Motor neuron (in vitro differentiated cells): ENCODE results near the gene DCDC2. TPM values are rescaled to one million over a fixed set of nuclear protein-coding genes. Genes with fewer than 3 reads are reported as not detected.
"Not testable (repeated sequence)": the region's sequence is repeated elsewhere in the genome, so short reads cannot be mapped to it uniquely, and the experiment has no call there.

Experiments used
- ATAC-seq, 8 experiments: fragments of 200-7000 bp; cut with Tn5 transposase; replicated peaks in 6 of 8; 2 replicates each; pipeline ENCODE4 v1.8.0; 2021; ENCODE audit warnings: mild to moderate bottlenecking in 8 of 8, moderate library complexity in 8 of 8
- H3K27ac ChIP-seq, 2 donors: fragments of 250-450 bp; sonication (Bioruptor Pico); 2 replicates each; pipeline ENCODE4 v1.9.0; 2021; ENCODE audit warnings: antibody characterized with exemption in 2 of 2, mild to moderate bottlenecking in 2 of 2, moderate library complexity in 1 of 2
- H3K4me1 ChIP-seq, 2 donors: fragments of 250-450 bp; sonication (Bioruptor Pico); replicated peaks in 1 of 2; 2 replicates each; pipeline ENCODE4 v1.6.1; 2021; ENCODE audit warnings: antibody characterized with exemption in 2 of 2, mild to moderate bottlenecking in 2 of 2, moderate library complexity in 1 of 2
- H3K4me3 ChIP-seq, 5 donors: fragments of 250-450 bp; sonication (Bioruptor Pico); 2 replicates each; pipeline ENCODE4 v1.9.0; 2021; ENCODE audit warnings: antibody characterized with exemption in 5 of 5, mild to moderate bottlenecking in 5 of 5, moderate library complexity in 4 of 5
- WGBS, 10 experiments: fragments of 450-650 bp; shearing (Covaris generic); methylation state at CpG; one replicate each; pipeline ENCODE4 v1.0.0; 2022; 5-methylcytosine and 5-hydroxymethylcytosine counted together
- in situ Hi-C, 9 experiments: fragments of 400-800 bp; cut with MboI; loops; one replicate each; pipeline ENCODE4 v1.15.0; 2021; ENCODE audit warnings: low sequenced_read_pairs in 9 of 9, low pct_unique_long_range_greater_than_20kb in 2 of 9; ENCODE audit not compliant: unreplicated experiment in 9 of 9
- total RNA-seq, 8 experiments: library from RNA; unstranded; fragments of 300-600 nt; gene quantifications; 2 replicates each; pipeline versions ENCODE4 v1.2.3 to v1.2.4, GENCODE V29; 2022

The DCDC2 gene
- 10 to 100 TPM in 1 of 8 experiments, 1 to 10 TPM in 3, under 1 TPM in 4; 0.21 to 13.3 (median 0.90) TPM for total RNA-seq

GRCh38 chr6:24357336-24358218 lies at the start of gene DCDC2:
DCDC2 (minus strand) TSS chr6:24358059; CDS start chr6:24357750, 309 bp downstream.
- no peak within 1 kb of the TSS for H3K27ac ChIP-seq
- peaks cover 2 to 17% of the 10 kb centered on the region in 2 donors for H3K4me1 ChIP-seq
- peak in 1 of 8 experiments; percentile 32 for ATAC-seq
- in situ Hi-C loops: no loop called here
- H3K4me3 ChIP-seq: no peak within 1 kb of the TSS
- 8 to 83% (median 37%) methylated on average over 3 to 40 of the region's 61 CpGs; no CpG with 5 or more reads in 2 of the 10 experiments for WGBS, 10 experiments

- Histone ChIP-seq H3K27ac (no peak overlapping the region), H3K4me1 (peaks cover 10 to 24% of the 10 kb centered on the region in 2 donors), H3K4me3 (no peak overlapping the region)
- ATAC-seq: no peak
- in situ Hi-C loops: no loop called here
- 38 to 95% (median 80%) methylated on average over 1 to 5 of the region's 5 CpGs; no CpG with 5 or more reads in 1 of the 10 experiments for WGBS, 10 experiments
Measured at GRCh38 chr6:24405262-24405661, 47.4 kb upstream of the DCDC2 start.

DNA sequence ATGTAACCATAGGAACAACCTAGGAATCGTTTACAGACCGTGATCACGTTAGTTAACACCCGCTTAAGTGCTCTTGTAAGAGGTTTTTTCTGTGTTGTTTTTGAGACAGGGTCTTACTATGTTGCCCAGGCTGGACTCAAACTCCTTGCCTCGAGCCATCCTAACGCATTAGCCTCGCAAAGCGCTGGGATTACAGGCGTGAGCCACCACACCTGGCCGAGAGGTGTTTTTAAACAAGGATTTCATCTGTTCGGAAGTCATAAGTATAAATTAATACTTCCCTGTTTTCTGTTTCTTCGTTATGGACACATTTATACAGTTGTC lies 45.6 kb upstream of the DCDC2 start:
- 0 to 63% (median 17%) methylated on average over 1 to 12 of the region's 12 CpGs; no CpG with 5 or more reads in 4 of the 10 experiments for WGBS, 10 experiments

DNA sequence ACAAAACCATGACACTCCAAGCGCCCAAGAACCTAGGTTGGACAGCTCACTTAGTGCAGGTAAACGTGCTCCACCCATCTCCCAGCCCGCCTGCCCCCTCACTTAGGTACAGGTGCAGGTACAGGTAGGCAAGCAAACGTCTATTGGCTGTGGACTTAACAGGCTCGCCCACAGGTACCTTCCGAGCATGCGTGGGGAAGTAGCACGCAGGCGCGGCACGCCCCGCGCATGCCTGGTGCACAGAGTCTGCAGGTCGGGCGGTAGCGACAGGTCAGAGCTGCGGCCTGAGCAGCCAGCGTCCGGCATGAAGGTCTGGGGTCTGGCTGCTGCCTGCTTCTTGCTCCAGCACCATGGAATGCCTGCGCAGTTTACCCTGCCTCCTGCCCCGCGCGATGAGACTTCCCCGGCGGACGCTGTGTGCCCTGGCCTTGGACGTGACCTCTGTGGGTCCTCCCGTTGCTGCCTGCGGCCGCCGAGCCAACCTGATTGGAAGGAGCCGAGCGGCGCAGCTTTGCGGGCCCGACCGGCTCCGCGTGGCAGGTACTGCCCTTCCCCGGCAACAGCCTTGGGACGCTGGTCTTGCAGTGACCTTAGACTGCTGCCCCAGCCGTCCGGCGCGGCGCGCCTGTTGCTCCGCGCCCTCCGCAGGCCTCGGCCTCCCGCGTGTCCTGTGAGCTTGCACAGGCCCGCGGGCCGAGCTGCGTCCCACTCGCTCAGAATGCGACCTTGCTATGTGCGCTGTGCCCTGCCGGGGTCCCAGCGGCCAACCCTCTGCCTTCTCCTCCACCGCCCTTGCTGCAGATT lies 45.0 kb upstream of the DCDC2 start, which contains the start of gene MRS2:
TSS of gene MRS2 (plus strand) at position 240 of the 804 bp plus-strand sequence. CDS start at position 351, 111 bp downstream.
- H3K4me3 ChIP-seq: peak within 1 kb of the TSS; percentile 57 to 97 (median 67)
- 0 to 12% (median 0%) methylated on average over 1 to 20 of the region's 63 CpGs; no CpG with 5 or more reads in 3 of the 10 experiments for WGBS, 10 experiments
- H3K27ac ChIP-seq: peak within 1 kb of the TSS; percentile 19 to 59
- peak; percentile 89 to 99 (median 96) for ATAC-seq
- in situ Hi-C loops: no loop called here
- peaks cover 8 to 24% of the 10 kb centered on the region in 2 donors for H3K4me1 ChIP-seq

More for the DNA sequence above, 45.6 kb upstream of the DCDC2 start:
- peaks cover 9 to 24% of the 10 kb centered on the region in 2 donors for H3K4me1 ChIP-seq
- in situ Hi-C loops: no loop called here
- H3K4me3 ChIP-seq: peak overlapping the region; percentile 57 to 97 (median 67)
- no peak for ATAC-seq
- no peak overlapping the region for H3K27ac ChIP-seq

- no peak for ATAC-seq
- WGBS, 10 experiments: 60 to 91% (median 79%) methylated on average over 1 to 4 of the region's 4 CpGs; no CpG with 5 or more reads in 4 of the 10 experiments
- peaks cover 8 to 24% of the 10 kb centered on the region in 2 donors for H3K4me1 ChIP-seq
- no peak overlapping the region for H3K4me3 ChIP-seq
- no peak overlapping the region for H3K27ac ChIP-seq
- in situ Hi-C loops: no loop called here
Measured at GRCh38 chr6:24401458-24401857, 43.6 kb upstream of the DCDC2 start.

DNA sequence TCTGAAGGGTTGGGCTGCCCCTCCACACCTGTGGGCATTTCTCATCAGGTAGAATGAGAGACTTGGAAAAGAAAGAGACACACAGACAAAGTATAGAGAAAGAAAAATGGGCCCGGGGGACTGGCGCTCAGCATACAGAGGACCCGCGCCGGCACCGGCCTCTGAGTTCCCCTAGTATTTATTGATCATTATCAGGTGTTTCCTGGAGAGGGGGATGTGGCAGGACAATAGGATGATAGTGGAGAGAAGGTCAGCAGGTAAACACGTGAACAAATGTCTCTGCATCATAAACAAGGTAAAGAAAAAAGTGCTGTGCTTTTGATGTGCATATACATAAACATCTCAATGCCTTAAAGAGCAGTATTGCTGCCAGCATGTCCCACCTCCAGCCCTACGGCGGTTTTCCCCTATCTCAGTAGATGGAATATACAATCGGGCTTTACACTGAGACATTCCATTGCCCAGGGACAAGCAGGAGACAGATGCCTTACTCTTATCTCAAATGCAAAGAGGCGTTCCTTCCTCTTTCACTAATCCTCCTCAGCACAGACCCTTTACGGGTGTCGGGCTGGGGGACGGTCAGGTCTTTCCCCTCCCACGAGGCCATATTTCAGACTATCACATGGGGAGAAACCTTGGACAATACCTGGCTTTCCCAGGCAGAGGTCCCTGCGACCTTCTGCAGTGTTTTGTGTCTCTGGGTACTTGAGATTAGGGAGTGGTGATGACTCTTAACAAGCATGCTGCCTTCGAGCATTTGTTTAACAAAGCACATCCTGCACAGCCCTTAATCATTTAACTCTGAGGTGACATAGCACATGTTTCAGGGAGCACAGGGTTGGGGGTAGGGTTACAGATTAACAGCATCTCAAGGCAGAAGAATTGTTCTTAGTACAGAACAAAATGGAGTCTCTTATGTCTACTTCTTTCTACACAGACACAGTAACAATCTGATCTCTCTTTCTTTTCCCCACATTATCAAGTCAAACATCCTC lies 42.5 kb upstream of the DCDC2 start:
- ATAC-seq, H3K4me3 ChIP-seq, H3K27ac ChIP-seq, in situ Hi-C loops: not testable (repeated sequence)
- peaks cover 8 to 24% of the 10 kb centered on the region in 2 donors for H3K4me1 ChIP-seq
- WGBS, 10 experiments: 0 to 52% (median 38%) methylated on average over 4 to 8 of the region's 17 CpGs; no CpG with 5 or more reads in 4 of the 10 experiments

DNA sequence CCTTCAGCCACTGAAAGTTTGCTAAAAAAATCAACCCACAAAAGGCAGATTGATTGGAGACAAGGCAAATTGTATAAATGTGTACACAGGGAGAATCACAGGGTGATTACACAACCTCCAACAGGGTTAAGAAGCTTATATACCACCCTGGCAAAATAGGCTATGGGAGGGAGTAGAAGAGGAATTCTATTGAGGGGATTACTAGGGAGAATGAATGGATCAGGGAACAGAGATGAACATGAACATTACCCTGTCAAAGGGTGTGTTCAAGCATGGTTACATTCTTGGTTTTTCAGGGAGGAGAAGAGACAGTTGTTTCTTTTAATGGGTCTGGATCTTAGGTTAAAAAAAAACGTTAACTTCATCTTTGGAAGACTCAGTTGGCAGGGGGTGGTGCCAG lies 39.8 kb upstream of the DCDC2 start:
- Histone ChIP-seq H3K27ac (no peak overlapping the region), H3K4me3 (no peak overlapping the region), H3K4me1 (peaks cover 8 to 12% of the 10 kb centered on the region in 2 donors)
- ATAC-seq: peak in 1 of 8 experiments; percentile 43
- in situ Hi-C loops: loop anchor here in 2 of 9 experiments (25.0 kb wide), 2 partner anchors 110 to 335 kb away; no protein-coding TSS in a partner anchor
- whole genome bisulfite sequencing, 10 experiments: 14 to 78% (median 47%) methylated on average over 1 of the region's 1 CpG; no CpG with 5 or more reads in 2 of the 10 experiments

- in situ Hi-C loops: loop anchor here in 2 of 9 experiments (25.0 kb wide), 2 partner anchors 110 to 335 kb away; no protein-coding TSS in a partner anchor
- H3K4me3 ChIP-seq: no peak overlapping the region
- no peak overlapping the region for H3K27ac ChIP-seq
- WGBS, 10 experiments: 17 to 83% (median 63%) methylated on average over 1 of the region's 1 CpG; no CpG with 5 or more reads in 4 of the 10 experiments
- no peak for ATAC-seq
- peaks cover 7 to 8% of the 10 kb centered on the region in 2 donors for H3K4me1 ChIP-seq
Measured at GRCh38 chr6:24396824-24397223, 39.0 kb upstream of the DCDC2 start.

GRCh38 chr6:24394780-24395437 lies 37.0 kb upstream of the DCDC2 start:
- in situ Hi-C loops: loop anchor here in 2 of 9 experiments (25.0 kb wide), 2 partner anchors 108 to 333 kb away; no protein-coding TSS in a partner anchor
- Histone ChIP-seq H3K4me1 (no peaks in the 10 kb centered on the region), H3K27ac (no peak overlapping the region), H3K4me3 (no peak overlapping the region)
- peak in 2 of 8 experiments; percentile 99 for ATAC-seq
- 0 to 100% (median 63%) methylated on average over 1 to 4 of the region's 4 CpGs for WGBS, 10 experiments

DNA sequence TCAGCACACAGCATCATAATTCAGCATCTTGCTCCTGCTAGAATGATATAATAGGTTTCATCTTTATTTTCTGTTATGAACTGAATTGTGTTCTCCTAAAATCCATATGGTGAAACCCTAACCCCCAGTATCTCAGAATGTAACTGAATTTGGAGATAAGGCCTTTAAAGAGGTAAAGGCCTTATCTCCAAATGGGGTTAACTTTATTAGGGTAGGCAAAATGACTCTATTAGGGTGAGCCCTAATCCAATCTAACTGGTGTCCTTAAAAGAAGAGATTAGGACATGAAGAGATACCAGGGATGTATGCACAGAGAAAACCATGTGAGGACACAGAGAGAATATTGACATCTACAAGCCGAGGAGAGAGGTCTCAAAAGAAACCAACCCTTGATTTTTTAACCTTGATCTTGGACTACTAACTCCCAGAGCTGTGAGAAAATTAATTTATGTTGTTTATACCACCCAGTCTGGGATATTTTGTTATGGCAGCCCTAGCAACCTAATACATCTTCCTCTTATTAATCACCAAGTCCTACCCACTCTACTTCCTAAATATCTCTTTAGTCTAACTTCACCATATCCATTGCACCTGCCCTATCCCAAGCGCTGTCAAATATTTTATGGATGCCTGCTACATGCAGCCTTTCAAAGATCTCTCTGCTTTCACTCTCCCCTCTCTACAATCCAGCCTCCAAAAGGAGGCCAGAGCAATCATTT lies 36.4 kb upstream of the DCDC2 start:
- 37 to 100% (median 86%) methylated on average over 1 to 2 of the region's 2 CpGs; no CpG with 5 or more reads in 2 of the 10 experiments for WGBS, 10 experiments
- H3K27ac ChIP-seq: no peak overlapping the region
- no peak for ATAC-seq
- H3K4me1 ChIP-seq: no peaks in the 10 kb centered on the region
- in situ Hi-C loops: loop anchor here in 2 of 9 experiments (25.0 kb wide), 2 partner anchors 107 to 332 kb away; no protein-coding TSS in a partner anchor
- H3K4me3 ChIP-seq: no peak overlapping the region
